KMS-11 (cell line): Measurements from ENCODE around the gene RASSF4.

Experiments
- H2AFZ ChIP-seq: fragments of 200-600 bp; sonication (generic); 2 replicates; pipeline ENCODE4 v1.6.1; 2016; ENCODE audit warnings: antibody characterized with exemption, mixed run types, low read depth
- H3K27ac ChIP-seq: fragments of 200-600 bp; sonication (generic); 2 replicates; pipeline ENCODE4 v1.6.1; 2016; ENCODE audit warnings: mild to moderate bottlenecking, mixed run types
- H3K27me3 ChIP-seq: fragments of 200-600 bp; sonication (generic); 2 replicates; pipeline ENCODE4 v1.6.1; 2017; ENCODE audit warnings: mild to moderate bottlenecking, low read depth, mixed run types, moderate library complexity; ENCODE audit not compliant: insufficient read depth
- H3K36me3 ChIP-seq: fragments of 200-600 bp; sonication (generic); 2 replicates; pipeline ENCODE4 v1.6.1; 2017; ENCODE audit warnings: mild to moderate bottlenecking, mixed run types; ENCODE audit not compliant: insufficient read depth
- H3K4me1 ChIP-seq: fragments of 200-600 bp; sonication (generic); 2 replicates; pipeline ENCODE4 v1.6.1; 2016; ENCODE audit warnings: mild to moderate bottlenecking, low read depth, mixed run types; ENCODE audit not compliant: poor library complexity, severe bottlenecking
- H3K4me2 ChIP-seq: fragments of 200-600 bp; sonication (generic); 2 replicates; pipeline ENCODE4 v1.7.0; 2016; ENCODE audit warnings: mild to moderate bottlenecking, mixed run types
- H3K4me3 ChIP-seq: fragments of 200-600 bp; sonication (generic); IDR thresholded peaks from 2 replicates; pipeline ENCODE4 v1.6.1; 2017; ENCODE audit warnings: low read depth, low read length, mixed read lengths; ENCODE audit not compliant: insufficient read depth
- H3K79me2 ChIP-seq: fragments of 200-600 bp; sonication (generic); 2 replicates; pipeline ENCODE4 v1.6.1; 2016; ENCODE audit warnings: low read depth, mixed run types; ENCODE audit not compliant: insufficient read depth
- H3K9ac ChIP-seq: fragments of 200-600 bp; sonication (generic); 2 replicates; pipeline ENCODE4 v1.6.1; 2016; ENCODE audit warnings: mild to moderate bottlenecking, mixed run types
- H4K20me1 ChIP-seq: fragments of 200-600 bp; sonication (generic); 2 replicates; pipeline ENCODE4 v1.6.1; 2016; ENCODE audit warnings: mild to moderate bottlenecking, mixed run types; ENCODE audit not compliant: insufficient read depth
- CTCF ChIP-seq: fragments of 200-600 bp; sonication (generic); conservative IDR thresholded peaks from 2 replicates; pipeline ENCODE4 v1.6.1; 2017; ENCODE audit warnings: low read depth, mild to moderate bottlenecking, antibody characterized with exemption, low read length, moderate library complexity, mixed read lengths

The RASSF4 gene, protein sequence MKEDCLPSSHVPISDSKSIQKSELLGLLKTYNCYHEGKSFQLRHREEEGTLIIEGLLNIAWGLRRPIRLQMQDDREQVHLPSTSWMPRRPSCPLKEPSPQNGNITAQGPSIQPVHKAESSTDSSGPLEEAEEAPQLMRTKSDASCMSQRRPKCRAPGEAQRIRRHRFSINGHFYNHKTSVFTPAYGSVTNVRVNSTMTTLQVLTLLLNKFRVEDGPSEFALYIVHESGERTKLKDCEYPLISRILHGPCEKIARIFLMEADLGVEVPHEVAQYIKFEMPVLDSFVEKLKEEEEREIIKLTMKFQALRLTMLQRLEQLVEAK

DNA sequence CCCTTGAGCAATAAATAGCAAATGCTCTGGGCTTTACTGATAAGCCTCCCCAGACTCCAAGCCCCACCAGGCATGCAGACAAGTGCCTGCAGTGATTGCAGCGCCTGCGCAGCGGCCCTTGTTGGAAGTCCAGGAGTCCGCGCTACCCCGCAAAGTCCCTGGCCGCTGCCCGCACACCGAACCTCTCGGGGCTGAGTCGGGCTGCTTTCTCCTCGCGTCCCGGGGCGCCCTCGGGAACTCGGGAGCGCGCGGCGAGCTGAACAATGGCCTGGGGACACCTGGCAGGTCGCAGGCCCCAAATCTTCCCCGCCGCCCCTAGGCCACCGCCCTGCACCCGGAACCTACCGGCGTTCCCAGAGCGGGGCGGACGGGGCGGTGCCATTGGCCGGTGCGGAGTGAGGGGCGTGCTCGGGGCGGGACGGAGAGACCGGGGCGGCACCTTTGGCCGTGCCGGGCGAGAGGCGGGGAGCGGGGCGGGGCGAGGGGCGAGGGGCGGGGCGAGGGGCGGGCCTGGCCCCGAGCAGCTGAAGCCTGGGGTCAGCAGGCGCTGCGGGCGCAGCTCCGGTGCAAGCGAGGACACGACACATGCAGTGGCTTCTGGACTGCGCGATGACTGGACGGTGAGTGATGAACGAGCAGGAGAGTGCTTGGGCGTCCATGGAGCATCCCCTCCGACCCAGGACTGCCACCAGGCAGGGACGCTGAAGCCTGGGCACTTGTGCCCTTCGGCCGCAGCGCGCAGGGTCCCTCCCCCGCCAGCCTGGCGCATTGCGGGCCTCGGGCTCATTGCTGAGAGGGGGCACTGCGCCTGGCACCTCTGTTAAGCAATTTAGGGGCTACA lies at the start of gene RASSF4:
RASSF4 (plus strand) TSS at position 556 of the 841 bp plus-strand sequence. CDS start 10,401 bp downstream, outside the sequence.
- peaks cover 22% of the 10 kb centered on the region for H3K4me1 ChIP-seq
- H2AFZ ChIP-seq: peak within 1 kb of the TSS; percentile 68; the same call in 1 of the 2 replicates
- H3K9ac ChIP-seq: peak within 1 kb of the TSS; percentile 84
- no peak within 1 kb of the TSS for H3K4me3 ChIP-seq
- H3K27ac ChIP-seq: peak within 1 kb of the TSS; percentile 89
- H3K4me2 ChIP-seq: peak within 1 kb of the TSS; percentile 99
- no peak for TF ChIP-seq CTCF
- no peaks in the 10 kb centered on the region for H4K20me1 ChIP-seq
- H3K27me3 ChIP-seq: no peaks in the 10 kb centered on the region
- peaks cover 66% of the 10 kb centered on the region for H3K79me2 ChIP-seq
- no peaks in the 10 kb centered on the region for H3K36me3 ChIP-seq

GRCh38 chr10:44909910-44910309 lies 49.7 kb upstream of the RASSF4 start:
- H3K27me3 ChIP-seq: no peaks in the 10 kb centered on the region
- H3K36me3 ChIP-seq: no peaks in the 10 kb centered on the region
- H3K4me3 ChIP-seq: no peak overlapping the region
- no peaks in the 10 kb centered on the region for H4K20me1 ChIP-seq
- H3K27ac ChIP-seq: no peak overlapping the region
- peaks cover 7% of the 10 kb centered on the region for H3K4me1 ChIP-seq
- no peak overlapping the region for H2AFZ ChIP-seq
- TF ChIP-seq CTCF: no peak
- H3K79me2 ChIP-seq: no peaks in the 10 kb centered on the region
- H3K9ac ChIP-seq: no peak overlapping the region
- no peak overlapping the region for H3K4me2 ChIP-seq

GRCh38 chr10:44910602-44911001 lies 49.0 kb upstream of the RASSF4 start:
- Histone ChIP-seq H3K9ac (no peak overlapping the region), H2AFZ (no peak overlapping the region), H4K20me1 (no peaks in the 10 kb centered on the region), H3K36me3 (no peaks in the 10 kb centered on the region), H3K79me2 (no peaks in the 10 kb centered on the region), H3K4me3 (no peak overlapping the region), H3K4me1 (peaks cover 7% of the 10 kb centered on the region), H3K27ac (no peak overlapping the region), H3K4me2 (no peak overlapping the region), H3K27me3 (no peaks in the 10 kb centered on the region)
- TF ChIP-seq CTCF: no peak

DNA sequence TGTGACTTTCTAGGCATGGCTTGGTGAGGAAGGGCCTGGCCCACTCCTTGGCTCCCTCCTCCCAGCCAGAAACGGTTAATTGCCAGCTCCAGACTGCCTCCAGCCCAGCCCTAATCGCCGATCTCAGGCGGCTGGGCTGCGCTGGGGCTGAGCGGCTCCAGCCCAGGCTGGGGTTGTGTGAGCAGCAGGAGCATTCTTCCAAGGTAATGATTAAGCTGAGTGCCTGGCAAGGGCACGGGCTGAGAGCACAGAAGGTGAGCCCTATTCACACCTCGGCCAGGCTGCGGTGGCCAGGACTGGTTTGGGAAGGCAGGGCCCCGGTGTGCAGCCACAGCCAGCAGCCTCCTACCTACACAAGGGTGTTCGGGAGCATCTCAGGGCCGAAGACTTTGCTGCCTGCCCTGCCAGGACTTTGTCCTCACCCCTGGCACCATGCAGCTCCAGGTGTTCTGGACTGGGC lies 48.5 kb upstream of the RASSF4 start, which contains the start of gene TMEM72:
TMEM72 (plus strand) TSS at position 257 of the 460 bp plus-strand sequence; CDS start at position 433, 176 bp downstream.
- Histone ChIP-seq H3K4me3 (no peak within 1 kb of the TSS), H3K36me3 (no peaks in the 10 kb centered on the region), H3K27ac (no peak within 1 kb of the TSS), H3K9ac (no peak within 1 kb of the TSS), H2AFZ (no peak within 1 kb of the TSS), H3K79me2 (no peaks in the 10 kb centered on the region), H3K4me1 (peaks cover 7% of the 10 kb centered on the region), H3K27me3 (no peaks in the 10 kb centered on the region), H4K20me1 (no peaks in the 10 kb centered on the region), H3K4me2 (no peak within 1 kb of the TSS)
- no peak for TF ChIP-seq CTCF
